IMR-90 (cell line): ENCODE measurements around the gene PMEPA1. TPM values are rescaled to one million over a fixed set of nuclear protein-coding genes. Genes with fewer than 3 reads are reported as not detected.

ENCODE experiments used
- ATAC-seq: fragments of 200-7000 bp; cut with Tn5 transposase; 2 replicates; pipeline ENCODE4 v1.9.1; 2020; ENCODE audit warnings: low read depth, mild to moderate bottlenecking, moderate library complexity
- BruUV-seq: library from RNA; stranded (reverse); fragments of 400-500 nt; replicated peaks from 2 replicates; lab custom pipeline; 2021; lab: Mats Ljungman, UMichigan
- CTCF ChIA-PET: fragments of 300-600 bp; formaldehyde crosslinking; extraction: SDS; loops from one replicate; lab custom pipeline; 2021; ENCODE audit warnings: antibody characterized with exemption; lab: Yijun Ruan, JAX
- POLR2A ChIA-PET: fragments of 300-600 bp; sonication (Branson Sonifier 250); formaldehyde crosslinking; loops from one replicate; lab custom pipeline; 2022; ENCODE audit warnings: antibody characterized with exemption; ENCODE audit not compliant: unreplicated experiment; lab: Charles Lee
- DNase-seq: peaks from one replicate; pipeline ENCODE4 v3.0.0; 2013
- H2AFZ ChIP-seq: replicated peaks from 2 replicates; pipeline ENCODE3; 2013; ENCODE audit warnings: low read length, mild to moderate bottlenecking; ENCODE audit not compliant: poor library complexity
- H2AK5ac ChIP-seq: 2 replicates; pipeline ENCODE4 v1.6.1; 2013; ENCODE audit warnings: low read depth, low read length, inconsistent platforms
- H2AK9ac ChIP-seq: replicated peaks from 2 replicates; pipeline ENCODE3; 2013; ENCODE audit warnings: mild to moderate bottlenecking, low read depth, low read length, moderate library complexity; ENCODE audit not compliant: poor library complexity
- H2BK120ac ChIP-seq: 2 replicates; pipeline ENCODE4 v1.6.1; 2013; ENCODE audit warnings: low read depth, low read length, inconsistent platforms
- H2BK15ac ChIP-seq: 3 replicates; pipeline ENCODE4 v1.6.1; 2013; ENCODE audit warnings: low read depth, low read length, inconsistent platforms
- H2BK20ac ChIP-seq: 2 replicates; pipeline ENCODE4 v1.6.1; 2013; ENCODE audit warnings: low read depth, mild to moderate bottlenecking, inconsistent platforms, low read length, moderate library complexity
- H2BK5ac ChIP-seq: 2 replicates; pipeline ENCODE4 v1.6.1; 2013; ENCODE audit warnings: mild to moderate bottlenecking, low read depth, low read length, inconsistent platforms; ENCODE audit not compliant: poor library complexity, severe bottlenecking
- H3K14ac ChIP-seq: replicated peaks from 2 replicates; pipeline ENCODE4 v1.6.1; 2013; ENCODE audit warnings: low read depth, low read length, inconsistent platforms
- H3K18ac ChIP-seq: 2 replicates; pipeline ENCODE4 v1.6.1; 2013; ENCODE audit warnings: low read depth, low read length, control low read depth
- H3K23ac ChIP-seq: 2 replicates; pipeline ENCODE4 v1.6.1; 2013; ENCODE audit warnings: low read depth, low read length, inconsistent platforms
- H3K27ac ChIP-seq: 2 replicates; pipeline ENCODE4 v1.5.1; 2013; ENCODE audit warnings: mild to moderate bottlenecking, control low read depth, low read length; ENCODE audit not compliant: insufficient read depth
- H3K27me3 ChIP-seq: 2 replicates; pipeline ENCODE4 v1.6.1; 2013; ENCODE audit warnings: low read length; ENCODE audit not compliant: control insufficient read depth, insufficient read depth
- H3K36me3 ChIP-seq: 2 replicates; pipeline ENCODE4 v1.6.1; 2013; ENCODE audit warnings: low read length, mixed read lengths; ENCODE audit not compliant: control insufficient read depth, insufficient read depth
- H3K4ac ChIP-seq: 2 replicates; pipeline ENCODE4 v1.6.1; 2013; ENCODE audit warnings: low read depth, low read length, inconsistent platforms
- H3K4me1 ChIP-seq: 2 replicates; pipeline ENCODE4 v1.6.1; 2013; ENCODE audit warnings: low read length, mixed read lengths; ENCODE audit not compliant: control insufficient read depth, insufficient read depth
- H3K4me2 ChIP-seq: 2 replicates; pipeline ENCODE4 v1.6.1; 2013; ENCODE audit warnings: low read depth, mild to moderate bottlenecking, control low read depth, low read length, moderate library complexity
- H3K4me3 ChIP-seq: 2 replicates; pipeline ENCODE4 v1.5.1; 2013; ENCODE audit warnings: low read depth, mild to moderate bottlenecking, control low read depth, low read length, moderate library complexity; ENCODE audit not compliant: insufficient read depth
- H3K56ac ChIP-seq: 2 replicates; pipeline ENCODE4 v1.6.1; 2013; ENCODE audit warnings: low read length, inconsistent platforms; ENCODE audit not compliant: insufficient read depth; ENCODE audit errors: extremely low read depth
- H3K79me1 ChIP-seq, 2 experiments: 2 replicates each; pipeline ENCODE4 v1.6.1; 2013; ENCODE audit warnings: low read length in 2 of 2, inconsistent platforms in 1 of 2, low read depth in 1 of 2
- H3K9ac ChIP-seq: 2 replicates; pipeline ENCODE4 v1.6.1; 2013; ENCODE audit warnings: low read depth, low read length, control low read depth
- H3K9me1 ChIP-seq: 2 replicates; pipeline ENCODE4 v1.6.1; 2013; ENCODE audit warnings: low read length, inconsistent platforms; ENCODE audit not compliant: insufficient read depth
- H3K9me3 ChIP-seq: 2 replicates; pipeline ENCODE4 v1.6.1; 2013; ENCODE audit warnings: low read length; ENCODE audit not compliant: control insufficient read depth, insufficient read depth
- H4K20me1 ChIP-seq: 2 replicates; pipeline ENCODE4 v1.6.1; 2013; ENCODE audit warnings: low read length, inconsistent platforms; ENCODE audit not compliant: insufficient read depth
- H4K5ac ChIP-seq: 2 replicates; pipeline ENCODE4 v1.6.1; 2013; ENCODE audit warnings: mild to moderate bottlenecking, low read depth, low read length, control low read depth
- H4K8ac ChIP-seq, 2 experiments: 2 replicates each; pipeline ENCODE4 v1.6.1; 2013; ENCODE audit warnings: low read depth in 2 of 2, low read length in 2 of 2, control low read depth in 1 of 2, inconsistent platforms in 1 of 2
- H4K91ac ChIP-seq: 2 replicates; pipeline ENCODE4 v1.6.1; 2013; ENCODE audit warnings: low read depth, low read length, inconsistent platforms; ENCODE audit not compliant: insufficient read depth
- CEBPB ChIP-seq: IDR thresholded peaks from 2 replicates; pipeline ENCODE4 v1.6.1; 2012; ENCODE audit warnings: low read depth, low read length, improper control_type of control experiment
- CHD1 ChIP-seq: IDR thresholded peaks from 2 replicates; pipeline ENCODE4 v1.6.1; 2012; ENCODE audit warnings: low read depth, low read length, improper control_type of control experiment
- FOS ChIP-seq: fragments of 150-350 bp; IDR thresholded peaks from 2 replicates; pipeline ENCODE4 v1.6.1; 2016; ENCODE audit warnings: low read depth, low read length
- MAFK ChIP-seq: IDR thresholded peaks from 2 replicates; pipeline ENCODE4 v1.6.1; 2012; ENCODE audit warnings: low read depth, low read length, improper control_type of control experiment
- MAZ ChIP-seq: IDR thresholded peaks from 2 replicates; pipeline ENCODE4 v1.6.1; 2012; ENCODE audit warnings: low read depth, mild to moderate bottlenecking, low read length, improper control_type of control experiment, moderate library complexity, borderline replicate concordance
- MXI1 ChIP-seq: IDR thresholded peaks from 2 replicates; pipeline ENCODE4 v1.6.1; 2012; ENCODE audit warnings: low read depth, mild to moderate bottlenecking, low read length, moderate library complexity, borderline replicate concordance
- NFE2L2 ChIP-seq: fragments of 150-350 bp; IDR thresholded peaks from 2 replicates; pipeline ENCODE4 v1.6.1; 2016; ENCODE audit warnings: low read depth, mild to moderate bottlenecking, low read length
- POLR2A ChIP-seq: IDR thresholded peaks from 2 replicates; pipeline ENCODE4 v1.6.1; 2012; ENCODE audit warnings: mild to moderate bottlenecking, low read depth, low read length
- RAD21 ChIP-seq: IDR thresholded peaks from 2 replicates; pipeline ENCODE4 v1.6.1; 2012; ENCODE audit warnings: low read length, improper control_type of control experiment
- SMC3 ChIP-seq: fragments of 150-350 bp; IDR thresholded peaks from 2 replicates; pipeline ENCODE4 v1.6.1; 2016; ENCODE audit warnings: low read depth, mild to moderate bottlenecking, antibody characterized with exemption, low read length, moderate library complexity
- WGBS, 2 experiments: methylation state at CpG; one replicate each; pipeline versions ENCODE4 v1.1.5 to v1.1.7; 2013; ENCODE audit warnings: missing lambda C conversion rate in 2 of 2; ENCODE audit not compliant: insufficient read length in 1 of 2; ENCODE audit errors: extremely low coverage in 2 of 2; 5-methylcytosine and 5-hydroxymethylcytosine counted together
- dilution Hi-C: fragments of 300-500 bp; cut with HindIII; formaldehyde crosslinking; loops from one replicate; pipeline ENCODE4 v1.14.3; 2018; ENCODE audit warnings: low sequenced_read_pairs; ENCODE audit not compliant: unreplicated experiment
- in situ Hi-C: fragments of 300-500 bp; cut with MboI; formaldehyde crosslinking; loops from 3 replicates; pipeline ENCODE4 v1.14.3; 2019; ENCODE audit warnings: low sequenced_read_pairs, inconsistent platforms, mixed read lengths
- intact Hi-C: fragments of 100-400 bp; cut with micrococcal nuclease; formaldehyde crosslinking; loops from 2 replicates; pipeline ENCODE4 v1.10.0; 2022
- polyA plus RNA-seq, 3 experiments: library from polyadenylated mRNA; depleted of rRNA; stranded (reverse); fragments of >200 nt; gene quantifications; 2 replicates each; pipeline ENCODE4 v1.2.3, GENCODE V29; 2012; ENCODE audit warnings: low replicate concordance in 1 of 3
- total RNA-seq: library from RNA; depleted of rRNA; stranded (reverse); fragments of >200 nt; gene quantifications from 2 replicates; pipeline ENCODE4 v1.2.3, GENCODE V29; 2012
- TF ChIP-seq, protein P1 (sequence below): conservative IDR thresholded peaks from 2 replicates; pipeline ENCODE4 v1.5.1; 2012; ENCODE audit warnings: mild to moderate bottlenecking, low read depth, low read length, improper control_type of control experiment
- TF ChIP-seq, protein P2 (sequence below): fragments of 150-350 bp; IDR thresholded peaks from 2 replicates; pipeline ENCODE4 v1.6.1; 2017; ENCODE audit warnings: mild to moderate bottlenecking, antibody characterized with exemption, low read length, low read depth

Gene PMEPA1
- total and polyA plus RNA-seq, 2 of the 4 experiments (the other 2 are of a cell fraction): 2.0 to 6.9 TPM

DNA sequence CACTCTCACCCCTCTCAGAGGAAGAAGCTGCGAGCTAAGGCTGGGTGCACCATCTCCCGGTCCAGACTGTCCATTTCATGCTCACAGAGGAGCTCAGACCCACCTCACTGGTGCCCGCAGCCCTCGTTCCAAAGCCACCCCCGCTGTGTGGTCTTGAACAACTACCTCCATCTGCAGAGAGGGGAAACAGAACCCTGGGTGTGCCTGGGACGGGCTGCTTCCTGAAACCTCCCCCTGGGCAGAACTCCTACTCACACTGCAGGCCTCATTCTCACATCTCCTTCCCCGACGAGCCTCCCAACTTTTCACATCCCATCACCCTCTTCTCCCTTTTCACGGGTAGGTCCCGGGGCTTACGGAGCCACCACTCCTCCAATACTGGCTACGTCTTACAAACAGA is 18.1 kb downstream of the PMEPA1 start:
- Histone ChIP-seq H2AK9ac (no peak overlapping the region), H3K36me3 (peaks cover 2% of the 10 kb centered on the region; the same call in 1 of the 2 replicates), H4K91ac (no peak overlapping the region), H3K56ac (no peak overlapping the region), H3K9me1 (peaks cover 11% of the 10 kb centered on the region; the same call in 1 of the 2 replicates), H2BK120ac (no peak overlapping the region), H4K5ac (no peak overlapping the region), H3K27me3 (no peaks in the 10 kb centered on the region), H4K8ac (no peak overlapping the region), H3K4ac (no peak overlapping the region), H3K9ac (no peak overlapping the region), H3K79me1 (peaks cover 14 to 28% of the 10 kb centered on the region in 2 experiments; a peak in 3 of 4 replicates), H2AK5ac (no peak overlapping the region), H2BK20ac (no peak overlapping the region), H2AFZ (no peak overlapping the region), H2BK5ac (no peak overlapping the region), H3K9me3 (no peaks in the 10 kb centered on the region), H3K18ac (no peak overlapping the region), H3K23ac (no peak overlapping the region), H2BK15ac (no peak overlapping the region), H3K4me2 (no peak overlapping the region), H3K27ac (no peak overlapping the region), H3K4me1 (no peaks in the 10 kb centered on the region), H4K20me1 (peaks cover 64% of the 10 kb centered on the region), H3K4me3 (no peak overlapping the region), H3K14ac (no peak overlapping the region)
- no peak for ATAC-seq
- in situ Hi-C loops: loop anchor here (25.0 kb wide), 1 partner anchor 1346 kb away; the partner anchor contains the start of genes ATP5F1E and PRELID3B
- ChIA-PET POLR2A (no interaction called here), CTCF (no interaction called here)
- dilution Hi-C loops: no loop called here
- intact Hi-C loops: no loop called here
- WGBS, 2 experiments: 96% methylated on average over 4 of the region's 12 CpGs; no CpG with 5 or more reads in 1 of the 2 experiments
- DNase-seq: no peak
- no TSS peak for BruUV-seq
- TF ChIP-seq NFE2L2 (no peak), SMC3 (no peak), FOS (no peak), POLR2A (no peak), CEBPB (no peak), MAFK (no peak), RAD21 (no peak), MAZ (no peak), CHD1 (no peak), MXI1 (no peak)
- TF ChIP-seq, protein P1, sequence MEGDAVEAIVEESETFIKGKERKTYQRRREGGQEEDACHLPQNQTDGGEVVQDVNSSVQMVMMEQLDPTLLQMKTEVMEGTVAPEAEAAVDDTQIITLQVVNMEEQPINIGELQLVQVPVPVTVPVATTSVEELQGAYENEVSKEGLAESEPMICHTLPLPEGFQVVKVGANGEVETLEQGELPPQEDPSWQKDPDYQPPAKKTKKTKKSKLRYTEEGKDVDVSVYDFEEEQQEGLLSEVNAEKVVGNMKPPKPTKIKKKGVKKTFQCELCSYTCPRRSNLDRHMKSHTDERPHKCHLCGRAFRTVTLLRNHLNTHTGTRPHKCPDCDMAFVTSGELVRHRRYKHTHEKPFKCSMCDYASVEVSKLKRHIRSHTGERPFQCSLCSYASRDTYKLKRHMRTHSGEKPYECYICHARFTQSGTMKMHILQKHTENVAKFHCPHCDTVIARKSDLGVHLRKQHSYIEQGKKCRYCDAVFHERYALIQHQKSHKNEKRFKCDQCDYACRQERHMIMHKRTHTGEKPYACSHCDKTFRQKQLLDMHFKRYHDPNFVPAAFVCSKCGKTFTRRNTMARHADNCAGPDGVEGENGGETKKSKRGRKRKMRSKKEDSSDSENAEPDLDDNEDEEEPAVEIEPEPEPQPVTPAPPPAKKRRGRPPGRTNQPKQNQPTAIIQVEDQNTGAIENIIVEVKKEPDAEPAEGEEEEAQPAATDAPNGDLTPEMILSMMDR: no peak
- TF ChIP-seq, protein P2, sequence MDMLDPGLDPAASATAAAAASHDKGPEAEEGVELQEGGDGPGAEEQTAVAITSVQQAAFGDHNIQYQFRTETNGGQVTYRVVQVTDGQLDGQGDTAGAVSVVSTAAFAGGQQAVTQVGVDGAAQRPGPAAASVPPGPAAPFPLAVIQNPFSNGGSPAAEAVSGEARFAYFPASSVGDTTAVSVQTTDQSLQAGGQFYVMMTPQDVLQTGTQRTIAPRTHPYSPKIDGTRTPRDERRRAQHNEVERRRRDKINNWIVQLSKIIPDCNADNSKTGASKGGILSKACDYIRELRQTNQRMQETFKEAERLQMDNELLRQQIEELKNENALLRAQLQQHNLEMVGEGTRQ: no peak
